Stimulated activated CD8-positive, alpha-beta memory T cell treated with anti-CD3 and anti-CD28 coated beads, Interleukin-4, amount 100 ng/mL, for 1 hour (primary cell): ENCODE data around the gene ELOVL2.
"Not testable (repeated sequence)": the region's sequence is repeated elsewhere in the genome, so short reads cannot be mapped to it uniquely, and the experiment has no call there.

Experiments used
- DNase-seq, 2 donors: peaks; one replicate each; pipeline ENCODE4 v3.0.0-alpha.2; 2020; ENCODE audit warnings: low read depth in 2 of 2, low spot score in 1 of 2

Gene ELOVL2

DNA sequence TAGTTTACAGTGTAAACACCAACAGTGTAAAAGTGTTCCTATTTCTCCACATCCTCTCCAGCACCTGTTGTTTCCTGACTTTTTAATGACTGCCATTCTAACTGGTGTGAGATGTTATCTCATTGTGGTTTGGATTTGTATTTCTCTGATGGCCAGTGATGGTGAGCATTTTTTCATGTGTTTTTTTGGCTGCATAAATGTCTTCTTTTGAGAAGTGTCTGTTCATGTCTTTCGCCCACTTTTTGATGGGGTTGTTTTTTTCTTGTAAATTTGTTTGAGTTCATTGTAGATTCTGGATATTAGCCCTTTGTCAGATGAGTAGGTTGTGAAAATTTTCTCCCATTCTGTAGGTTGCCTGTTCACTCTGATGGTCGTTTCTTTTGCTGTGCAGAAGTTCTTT lies 59.1 kb downstream of the ELOVL2 start:
- DNase-seq: not testable (repeated sequence)

DNA sequence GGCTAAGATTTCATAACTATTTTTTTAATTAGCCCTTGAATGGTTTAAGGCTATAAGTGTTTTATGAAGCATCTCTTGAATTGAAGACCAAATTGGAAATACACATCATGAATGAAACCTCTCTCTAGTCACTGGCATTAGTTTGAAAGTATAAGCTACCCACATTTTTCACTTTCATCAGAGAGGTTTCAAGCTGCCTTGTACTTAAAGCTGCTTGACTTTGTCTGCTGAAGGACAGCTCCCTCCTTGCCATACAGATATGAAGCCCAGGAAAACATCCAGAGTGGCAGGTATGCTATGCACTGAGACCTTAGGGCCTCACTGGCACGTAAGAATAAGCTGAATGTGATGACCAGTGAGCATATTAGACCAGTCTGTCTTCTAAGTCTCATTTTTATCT lies 62.7 kb downstream of the ELOVL2 start:
- DNase-seq: no peak

DNA sequence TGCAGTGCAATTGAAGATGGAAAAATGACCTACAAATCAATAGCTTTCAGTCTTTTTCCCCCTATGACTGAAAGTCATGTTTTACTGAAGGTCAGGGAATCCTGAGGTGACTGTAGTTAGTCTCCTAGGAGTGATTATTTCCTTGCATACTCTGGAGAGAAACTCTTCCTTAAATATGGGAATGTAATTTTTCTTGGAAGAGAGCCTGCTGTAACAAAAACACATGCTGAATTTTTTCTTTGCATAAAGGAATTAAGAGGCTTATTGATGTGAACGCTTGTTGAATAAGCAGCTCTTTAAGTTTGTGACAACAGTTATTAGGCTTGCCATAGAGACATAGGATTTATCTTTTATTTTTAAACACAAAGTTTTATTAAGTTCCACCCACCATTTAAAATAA lies 64.5 kb downstream of the ELOVL2 start:
- no peak for DNase-seq

DNA sequence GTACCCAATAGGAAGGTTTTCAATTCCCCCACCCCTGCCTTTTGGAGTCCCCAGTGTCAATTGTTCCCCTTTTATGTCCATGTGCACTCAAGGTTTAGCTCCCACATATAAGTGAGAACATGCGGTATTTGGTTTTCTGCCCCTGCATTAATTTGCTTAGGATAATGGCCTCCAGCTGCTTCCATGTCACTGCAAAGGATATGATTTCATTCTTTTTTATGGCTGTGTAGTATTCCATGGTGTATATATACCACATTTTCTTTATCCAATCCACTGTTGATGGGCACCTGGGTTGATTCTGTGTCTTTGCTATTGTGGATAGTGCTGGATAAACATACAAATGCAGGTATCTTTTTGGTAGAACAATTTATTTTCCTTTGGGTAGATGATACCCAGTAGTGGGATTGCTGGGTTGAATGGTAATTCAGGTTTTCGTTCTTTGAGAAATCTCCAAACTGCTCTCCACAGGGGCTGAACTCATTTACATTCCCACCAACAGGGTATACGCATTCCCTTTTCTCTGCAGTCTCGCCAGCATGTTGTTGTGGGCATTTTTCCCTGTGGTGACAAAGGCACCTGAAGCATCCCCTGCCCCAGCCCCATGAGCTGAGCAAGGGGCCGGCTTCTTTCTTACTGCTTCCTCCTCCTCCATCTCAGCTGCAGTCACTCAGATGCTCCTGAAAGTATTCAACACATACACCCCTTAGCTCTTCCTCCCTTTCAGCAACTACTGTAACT lies 66.7 kb downstream of the ELOVL2 start:
- no peak for DNase-seq

DNA sequence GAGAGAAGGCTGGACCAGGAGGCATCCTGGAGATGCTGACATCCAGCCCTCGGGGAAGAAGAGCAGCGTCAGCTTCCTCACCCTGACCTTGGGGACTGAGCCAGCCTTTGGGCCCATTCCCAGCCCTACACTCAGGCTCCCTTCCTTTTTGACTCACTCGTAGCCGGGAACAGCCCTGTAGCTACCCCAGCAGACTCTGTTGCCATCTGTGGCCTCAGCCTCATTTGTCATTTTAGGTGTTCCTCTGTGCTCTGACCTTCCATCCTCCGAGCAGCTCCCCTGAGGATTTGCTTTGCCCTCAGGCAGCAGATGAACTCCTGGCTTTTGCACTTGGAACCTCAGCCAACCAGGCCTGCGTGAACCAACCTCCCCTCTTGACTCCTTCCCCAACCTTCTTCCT lies 67.5 kb downstream of the ELOVL2 start:
- no peak for DNase-seq

DNA sequence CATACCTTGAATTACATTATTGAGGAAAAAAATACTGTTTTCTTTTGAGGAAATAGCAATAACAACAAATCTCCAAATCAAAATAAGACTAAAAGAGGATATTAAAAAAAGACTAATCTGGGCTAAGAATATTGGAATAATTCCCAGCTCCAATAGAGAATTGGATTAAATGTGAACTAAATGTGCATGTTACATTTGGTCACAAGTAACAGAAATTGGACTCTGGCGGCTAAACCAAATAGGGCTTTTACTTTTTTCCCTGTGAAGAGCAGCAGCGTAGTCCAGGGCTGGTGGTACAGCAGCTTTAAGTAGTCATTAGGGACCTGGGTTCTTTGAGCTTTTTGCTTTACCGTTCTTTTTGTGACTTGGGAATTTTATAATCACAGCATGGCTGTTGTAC lies 71.9 kb downstream of the ELOVL2 start:
- DNase-seq: no peak

DNA sequence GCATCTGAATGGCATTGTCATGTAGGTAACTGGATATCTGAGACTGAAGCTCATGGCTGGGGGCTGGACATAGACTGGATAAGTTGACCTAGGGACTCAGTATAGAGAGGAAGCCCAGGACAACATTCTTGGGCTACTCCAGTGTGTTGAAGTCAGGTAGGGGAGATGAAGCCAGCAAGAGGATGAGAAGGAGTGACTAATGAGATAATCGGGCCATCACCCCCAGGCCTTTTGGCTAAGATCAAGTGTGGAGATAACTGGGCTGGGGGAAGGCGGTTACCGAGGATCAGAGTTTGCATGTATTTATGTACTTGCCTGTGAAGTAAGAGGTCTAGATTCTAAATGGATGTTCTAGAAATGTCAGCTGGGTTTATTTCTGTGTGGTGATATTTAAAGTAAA lies 73.4 kb downstream of the ELOVL2 start:
- no peak for DNase-seq

DNA sequence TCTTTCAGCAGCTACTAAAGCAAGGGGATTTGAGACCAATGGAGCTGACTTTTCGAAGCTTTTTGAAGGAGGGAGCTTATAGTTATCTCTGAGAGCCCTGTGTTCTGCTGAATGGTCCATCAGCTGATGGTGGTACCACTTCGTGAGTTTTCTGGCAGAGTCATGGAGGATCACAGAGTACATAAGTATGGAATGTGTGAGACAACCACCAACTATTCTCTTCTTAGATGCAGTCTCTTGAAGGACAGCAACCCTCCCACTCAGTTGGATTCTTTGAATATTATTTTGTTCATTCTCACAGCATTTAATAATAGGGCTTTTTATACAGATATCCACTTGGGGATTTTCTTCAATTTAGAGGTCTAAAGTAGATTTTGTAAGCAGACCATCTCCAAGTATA lies 75.3 kb downstream of the ELOVL2 start:
- DNase-seq: no peak

DNA sequence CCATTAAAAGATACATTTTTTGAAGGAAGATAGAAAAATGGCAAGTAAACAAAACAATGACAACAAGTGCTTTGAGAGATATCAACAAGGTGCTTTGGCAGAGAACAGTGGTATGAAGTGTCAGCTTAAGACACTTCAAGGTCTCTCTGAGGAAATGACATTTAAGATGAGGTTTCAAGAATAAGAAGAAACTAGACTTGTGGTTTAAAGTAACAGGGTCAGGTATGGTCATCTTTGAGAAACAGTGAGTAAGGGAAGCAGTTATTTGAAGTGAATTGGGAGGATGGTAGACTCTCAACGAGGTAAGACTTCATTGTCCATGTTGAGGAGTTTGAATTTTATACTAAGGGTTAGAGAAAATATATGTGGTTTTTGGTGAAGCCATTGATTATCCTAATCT lies 79.4 kb downstream of the ELOVL2 start:
- no peak for DNase-seq

DNA sequence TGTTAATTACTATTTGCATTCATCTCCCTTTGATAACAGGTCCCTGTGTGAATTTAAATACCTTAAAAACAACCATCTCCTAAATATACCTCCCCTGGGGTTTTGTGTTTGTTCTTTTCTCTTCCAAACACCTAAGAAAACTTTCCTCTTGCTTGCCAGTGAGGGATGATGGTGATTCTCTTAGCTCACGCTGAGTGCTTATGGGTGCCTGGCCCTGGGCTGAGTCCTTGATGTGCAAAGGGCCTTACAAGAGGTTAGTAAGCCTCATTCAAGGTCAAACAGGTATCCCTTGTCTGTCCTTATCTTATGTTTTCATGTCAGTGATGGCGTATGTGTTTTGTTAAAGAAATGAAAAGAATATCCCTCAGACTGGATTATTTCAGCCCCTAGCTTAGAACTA lies 81.0 kb downstream of the ELOVL2 start:
- no peak for DNase-seq

DNA sequence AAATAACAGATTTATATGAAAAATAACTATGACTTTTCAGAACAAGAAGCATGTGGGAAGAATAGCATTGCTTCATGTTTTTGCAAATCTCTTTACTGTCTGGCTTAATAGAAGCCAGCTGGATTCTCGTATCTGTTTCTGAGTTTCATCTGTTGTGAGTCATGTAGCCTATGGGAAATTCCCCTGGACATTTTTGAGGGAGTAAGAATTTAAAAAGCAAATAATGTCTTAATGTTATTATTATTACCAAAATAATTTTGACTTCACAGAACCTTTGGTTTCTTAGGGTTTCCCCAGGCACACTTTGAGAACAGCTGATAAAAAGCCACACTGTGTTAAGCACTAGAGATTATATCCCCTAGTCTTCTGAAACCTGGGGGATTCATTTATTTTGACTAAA lies 81.4 kb downstream of the ELOVL2 start:
- DNase-seq: no peak

DNA sequence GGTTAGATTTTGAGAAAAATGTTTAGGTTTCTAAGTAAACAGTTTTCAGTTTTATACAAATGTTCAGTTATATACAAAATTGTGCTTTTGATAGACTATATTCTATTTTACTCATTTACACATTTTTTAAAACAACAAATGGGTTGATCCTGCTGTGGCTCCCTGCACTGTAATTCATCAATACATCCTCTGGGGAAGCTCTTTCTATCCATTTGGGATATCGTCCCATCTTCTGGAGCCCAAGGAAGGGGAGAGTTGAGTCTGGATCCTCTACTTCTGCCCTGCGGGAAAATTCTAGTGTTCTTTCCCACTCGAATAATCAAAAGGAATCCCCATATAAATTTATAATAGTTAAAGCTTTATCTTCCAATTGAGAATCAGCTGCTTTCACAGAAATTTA lies 82.3 kb downstream of the ELOVL2 start:
- DNase-seq: no peak

DNA sequence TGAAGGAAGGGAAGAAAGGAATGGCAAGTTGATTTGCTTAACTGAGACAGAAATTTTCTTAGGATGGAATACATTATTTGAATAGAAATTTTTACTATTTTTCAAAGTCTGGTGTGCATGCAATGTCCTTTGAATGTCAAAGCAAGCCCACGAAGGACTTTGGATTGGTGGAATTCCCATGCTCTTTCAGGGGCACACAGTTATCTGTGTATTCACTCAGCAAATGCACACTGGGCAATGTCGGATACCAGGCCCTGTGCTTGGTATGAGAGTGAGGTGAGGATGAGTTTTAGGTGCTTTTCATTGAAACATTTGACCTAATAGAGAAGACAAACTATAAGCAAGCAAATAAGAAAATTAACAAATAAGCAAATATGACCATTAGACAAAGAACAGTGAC lies 83.9 kb downstream of the ELOVL2 start:
- no peak for DNase-seq

DNA sequence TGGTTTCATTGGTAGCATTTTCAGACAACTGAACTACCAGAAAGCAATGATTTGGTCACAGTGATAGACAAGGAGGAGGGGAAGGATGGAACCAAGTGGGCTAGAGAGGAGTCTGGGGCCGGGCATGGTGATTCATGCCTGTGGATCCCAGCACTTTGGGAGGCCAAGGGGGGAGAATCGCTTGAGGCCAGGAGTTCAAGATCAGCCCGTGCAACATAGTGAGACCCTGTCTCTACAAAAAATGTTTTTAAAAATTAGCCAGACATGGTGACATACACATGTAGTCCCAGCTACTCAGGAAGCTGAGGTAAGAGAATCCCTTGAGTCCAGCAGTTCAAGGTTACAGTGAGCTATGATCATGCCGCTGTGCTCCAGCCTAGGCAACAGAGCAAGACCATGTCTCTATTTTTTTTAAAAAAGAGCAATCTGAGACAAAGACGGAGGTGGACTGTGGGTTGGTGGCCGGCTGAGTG lies 86.7 kb downstream of the ELOVL2 start:
- DNase-seq: no peak

DNA sequence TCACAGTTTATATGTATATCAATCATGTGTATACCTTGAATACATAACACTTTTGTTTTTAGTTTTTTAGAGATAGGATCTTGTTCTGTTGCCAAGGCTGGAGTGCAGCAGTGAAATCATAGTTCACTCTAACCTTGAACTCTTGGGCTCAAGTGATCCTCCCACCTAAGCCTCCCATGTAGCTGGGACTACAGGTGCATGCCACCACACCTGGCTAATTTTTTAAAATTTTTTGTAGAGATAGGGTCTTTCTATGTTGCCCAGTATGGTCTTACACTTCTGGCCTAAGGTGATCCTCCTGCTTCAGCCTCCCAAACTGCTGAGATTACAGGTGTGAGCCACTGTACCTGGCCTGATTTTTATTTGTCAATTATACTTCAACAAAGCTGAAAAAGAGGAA lies 87.3 kb downstream of the ELOVL2 start:
- DNase-seq: no peak

DNA sequence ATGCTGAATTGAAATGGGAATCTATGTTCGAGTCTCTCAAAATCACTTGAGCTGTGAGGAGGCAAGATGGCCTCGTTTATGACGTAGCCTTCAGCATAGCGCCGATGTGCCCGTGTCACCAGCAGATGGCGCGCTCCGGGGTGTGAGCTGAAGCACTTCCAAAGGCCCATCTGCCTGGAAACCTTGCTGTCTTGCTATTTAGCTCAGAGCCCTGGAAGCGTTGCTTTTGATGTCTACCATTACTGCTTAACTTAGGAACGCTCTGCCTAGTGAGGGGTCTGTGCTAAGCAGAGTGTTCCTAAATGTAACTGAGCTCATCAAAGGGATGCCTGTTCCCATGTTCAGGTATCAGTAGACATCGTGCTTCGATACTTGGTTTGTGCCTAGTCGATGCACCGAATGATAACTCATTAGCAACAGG lies 89.5 kb downstream of the ELOVL2 start:
- DNase-seq: peak; percentile 13 to 16

DNA sequence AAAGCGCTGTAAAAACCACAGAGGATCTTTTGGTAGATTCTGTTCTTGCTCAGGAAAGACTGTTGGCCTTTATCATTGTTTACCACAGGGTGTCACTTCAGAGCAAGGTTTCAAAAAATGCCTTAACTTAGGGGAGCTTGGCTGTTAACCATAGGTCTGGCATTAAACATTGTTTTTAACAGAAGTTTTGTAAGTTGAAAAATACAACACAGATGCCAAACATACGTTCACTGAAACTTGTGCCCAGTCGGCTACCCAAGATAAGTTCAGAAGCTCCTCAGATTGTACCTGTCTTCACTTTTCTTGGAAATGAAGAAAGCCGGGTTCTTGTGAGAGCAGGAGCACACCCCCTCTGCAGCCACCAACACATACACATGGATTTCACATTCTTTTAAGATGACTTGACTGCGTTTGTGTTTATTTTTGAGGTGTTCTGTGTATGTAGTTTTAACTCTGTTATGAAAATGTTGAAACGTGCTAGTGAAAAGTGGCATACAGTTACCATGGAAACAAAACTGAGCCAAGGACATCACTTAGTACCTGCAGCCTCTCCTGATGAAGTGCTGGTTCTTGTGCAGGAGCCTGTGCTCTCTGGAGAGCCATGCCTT lies 92.3 kb downstream of the ELOVL2 start:
- DNase-seq: no peak

DNA sequence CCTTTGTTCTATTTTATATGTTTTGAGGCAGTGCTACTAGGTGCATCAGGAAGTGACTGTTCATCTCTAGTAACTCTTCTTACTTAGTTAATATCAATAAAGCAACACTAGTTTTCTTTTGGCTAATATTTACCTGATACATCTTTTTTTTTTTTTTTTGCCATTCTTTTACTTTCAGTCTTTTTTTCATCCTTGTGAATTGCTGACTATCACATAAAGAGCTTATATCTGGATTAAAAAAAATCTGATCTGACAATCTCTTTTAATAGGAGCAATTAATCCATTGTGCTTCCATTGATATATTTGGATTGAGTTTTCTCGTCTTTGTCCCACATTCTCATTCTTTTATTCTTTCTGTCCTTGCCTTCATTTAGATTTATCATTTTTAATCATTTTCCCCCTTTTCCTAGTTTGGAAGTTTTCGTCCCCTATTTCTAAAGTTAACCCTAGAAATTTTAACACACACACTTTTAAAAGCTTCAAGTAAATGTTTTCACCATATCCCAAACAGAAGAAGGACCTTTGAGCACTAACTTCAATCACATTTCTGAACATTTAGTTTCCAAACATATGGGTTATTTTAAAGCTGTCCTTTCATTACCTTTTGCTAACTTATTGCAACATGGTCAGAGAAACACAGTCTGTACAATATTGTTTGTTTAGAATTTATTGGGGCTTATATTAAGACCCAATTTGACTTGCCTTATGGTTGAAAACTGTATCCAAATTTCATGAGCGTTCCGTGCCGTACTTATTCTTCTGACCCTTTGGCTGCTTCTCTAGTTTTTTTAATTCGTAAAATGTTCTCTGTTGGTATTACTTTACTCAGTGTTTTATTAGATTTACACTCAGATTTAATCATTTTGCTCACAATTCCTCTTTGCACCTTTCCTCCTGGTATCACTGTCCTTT lies 94.3 kb downstream of the ELOVL2 start:
- no peak for DNase-seq

DNA sequence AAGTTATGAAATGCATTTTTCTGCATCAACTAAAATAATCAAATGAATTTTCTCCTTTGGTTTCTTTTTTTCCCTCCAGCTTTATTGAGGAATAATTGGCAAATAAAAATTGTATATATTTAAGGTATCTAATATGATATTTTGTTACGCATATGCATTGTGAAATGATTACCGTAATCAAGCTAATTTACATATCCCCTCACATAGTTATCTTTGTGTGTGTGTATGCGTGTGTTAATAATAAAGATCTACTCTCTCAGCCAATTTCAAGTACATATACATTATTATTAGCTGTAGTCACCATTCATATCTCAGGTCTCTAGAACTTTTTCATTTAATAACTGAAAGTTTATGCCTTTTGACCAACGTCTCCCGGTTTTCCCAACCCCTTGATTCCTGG lies 96.1 kb downstream of the ELOVL2 start:
- no peak for DNase-seq

DNA sequence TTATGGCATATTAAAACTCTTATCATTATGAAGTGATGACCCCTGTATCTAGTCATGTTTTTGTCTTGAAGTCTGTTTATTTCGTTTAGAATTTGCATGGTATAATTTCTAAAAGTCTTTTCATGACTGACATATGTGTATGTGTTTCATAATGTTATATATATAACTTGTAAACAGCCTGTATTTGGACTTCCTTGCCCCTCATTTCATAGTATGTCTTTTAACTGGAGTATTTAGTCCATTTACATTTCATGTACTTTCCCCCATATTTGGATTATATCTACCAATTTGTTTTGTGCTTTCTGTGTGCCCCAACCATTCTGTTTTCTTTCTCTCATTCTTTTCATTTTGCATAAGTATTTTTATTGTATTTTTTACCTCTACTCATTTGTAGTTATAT lies 98.3 kb downstream of the ELOVL2 start:
- no peak for DNase-seq

DNA sequence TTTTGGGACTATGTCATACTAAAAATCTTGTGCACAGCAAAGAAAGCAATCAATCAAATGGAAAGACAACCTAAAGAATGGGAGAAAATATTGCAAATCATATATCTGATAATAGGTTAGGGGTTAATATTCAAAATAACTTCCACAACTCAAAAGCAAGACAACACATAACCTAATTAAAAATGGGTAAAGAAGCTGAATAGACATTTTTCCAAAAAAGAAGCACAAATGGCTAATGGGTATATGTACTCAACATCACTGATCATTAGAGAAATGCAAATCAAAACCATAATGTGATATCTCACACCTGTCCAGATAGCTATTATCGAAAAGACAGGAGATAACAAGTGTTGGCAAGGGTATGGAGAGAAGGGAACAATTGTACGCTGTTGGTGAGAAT lies 104.3 kb downstream of the ELOVL2 start:
- DNase-seq: no peak

DNA sequence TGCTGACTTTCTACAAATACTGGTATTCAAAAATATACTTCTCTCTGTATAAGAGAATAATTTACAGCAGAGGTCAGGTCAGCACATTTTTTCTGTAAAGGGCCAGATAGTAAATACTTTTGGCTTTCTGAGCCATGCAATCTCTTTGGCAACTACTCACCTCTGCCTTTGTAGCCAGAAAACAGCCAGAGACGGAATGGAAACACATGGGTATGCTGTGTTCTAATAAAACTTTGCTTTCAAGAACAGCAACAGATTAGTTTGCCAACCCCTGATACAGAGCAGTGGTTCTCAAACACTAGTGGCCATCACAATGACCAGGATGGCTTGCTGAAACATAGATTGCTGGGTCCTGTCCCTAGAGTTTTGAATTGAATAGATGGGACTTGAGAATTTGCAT lies 111.0 kb downstream of the ELOVL2 start:
- DNase-seq: no peak
